ENCODE results near the gene WASF2.

- TF ChIP-seq CTCF (IDR thresholded peaks at IDR 0.05; ENCODE audit: insufficient read depth, low read length, poor library complexity, severe bottlenecking), result no peak
- no peak for TF ChIP-seq EZH2phosphoT487 (conservative IDR thresholded peaks at IDR 0.05; ENCODE audit: low read length)
Measured at GRCh38 chr1:27358038-27358927, 131.7 kb downstream of the WASF2 start.

Measured in SU-DHL-6 (cell line).